Tibial nerve (tissue), 4 donors: ENCODE results near the gene CTXN1.

Source experiments
- CTCF ChIP-seq, 5 experiments: fragments of 200-600 bp in 3 of 5; fragments of 450-650 bp in 2 of 5; sonication (generic) in 3 of 5; IDR thresholded peaks; one replicate each; pipeline ENCODE4 v1.5.1; 2016 to 2019; ENCODE audit warnings: antibody characterized with exemption in 5 of 5, mild to moderate bottlenecking in 3 of 5, moderate library complexity in 2 of 5
- EP300 ChIP-seq, 2 donors: sonication (generic); formaldehyde crosslinking; IDR thresholded peaks; one replicate each; pipeline ENCODE4 v1.6.1; 2017; ENCODE audit warnings: antibody characterized with exemption in 2 of 2, mild to moderate bottlenecking in 1 of 2
- POLR2A ChIP-seq, 2 donors: fragments of 450-650 bp; IDR thresholded peaks; one replicate each; pipeline ENCODE4 v1.6.1; 2017; ENCODE audit warnings: antibody characterized with exemption in 2 of 2, mild to moderate bottlenecking in 2 of 2, moderate library complexity in 2 of 2

- TF ChIP-seq EP300 (IDR thresholded peaks at IDR 0.05) (no peak), POLR2A (IDR thresholded peaks at IDR 0.05) (no peak), CTCF (IDR thresholded peaks at IDR 0.05) (no peak)
Measured at GRCh38 chr19:7887408-7888144, 38.4 kb downstream of the CTXN1 start.
